NCI-H2029 (cell line): Measurements from ENCODE around the gene GPC6.

Experiments used
- DNase-seq: peaks from one replicate; lab custom pipeline; 2025; lab: John Stamatoyannopoulos, UW

Gene GPC6

GRCh38 chr13:93268327-93269028 lies 41.9 kb downstream of the GPC6 start:
- no peak for DNase-seq

GRCh38 chr13:93270769-93271742 lies 44.4 kb downstream of the GPC6 start:
- DNase-seq: no peak

- peak; percentile 22 for DNase-seq
Measured at GRCh38 chr13:93279982-93280381, 53.4 kb downstream of the GPC6 start.

- no peak for DNase-seq
Measured at GRCh38 chr13:93280688-93281087, 54.1 kb downstream of the GPC6 start.

GRCh38 chr13:93283255-93283654 lies 56.6 kb downstream of the GPC6 start:
- DNase-seq: no peak

- DNase-seq: no peak
Measured at GRCh38 chr13:93284064-93284463, 57.5 kb downstream of the GPC6 start.

- DNase-seq: no peak
Measured at GRCh38 chr13:93286047-93286446, 59.4 kb downstream of the GPC6 start.

GRCh38 chr13:93289053-93289452 lies 62.4 kb downstream of the GPC6 start:
- DNase-seq: no peak

- peak; percentile 30 for DNase-seq
Measured at GRCh38 chr13:93289842-93290241, 63.2 kb downstream of the GPC6 start.

- no peak for DNase-seq
Measured at GRCh38 chr13:93290503-93290902, 63.9 kb downstream of the GPC6 start.

GRCh38 chr13:93292366-93292765 lies 65.8 kb downstream of the GPC6 start:
- DNase-seq: no peak

GRCh38 chr13:93293710-93294109 lies 67.1 kb downstream of the GPC6 start:
- DNase-seq: no peak

- no peak for DNase-seq
Measured at GRCh38 chr13:93296584-93296983, 70.0 kb downstream of the GPC6 start.

GRCh38 chr13:93298713-93299112 lies 72.1 kb downstream of the GPC6 start:
- no peak for DNase-seq

GRCh38 chr13:93304134-93304533 lies 77.5 kb downstream of the GPC6 start:
- DNase-seq: no peak

GRCh38 chr13:93304868-93305613 lies 78.4 kb downstream of the GPC6 start:
- DNase-seq: peak; percentile 31

GRCh38 chr13:93305886-93306285 lies 79.3 kb downstream of the GPC6 start:
- no peak for DNase-seq

GRCh38 chr13:93307136-93307535 lies 80.5 kb downstream of the GPC6 start:
- no peak for DNase-seq

GRCh38 chr13:93307651-93308050 lies 81.0 kb downstream of the GPC6 start:
- DNase-seq: no peak

- peak; percentile 65 for DNase-seq
Measured at GRCh38 chr13:93309886-93310523, 83.4 kb downstream of the GPC6 start.

- DNase-seq: no peak
Measured at GRCh38 chr13:93316841-93317240, 90.2 kb downstream of the GPC6 start.
